Measurements from ENCODE around the gene ANKRD11. TPM values are rescaled to one million over a fixed set of nuclear protein-coding genes. Genes with fewer than 3 reads are reported as not detected.

The ANKRD11 gene
- polyA plus RNA-seq, 10 donors = 51.5 to 76.1 (median 59.4) TPM

- DNase-seq = no peak
Observed at GRCh38 chr16:89287777-89288576, 202.4 kb downstream of the ANKRD11 start.

- DNase-seq = no peak
Observed at GRCh38 chr16:89286096-89286495, 204.3 kb downstream of the ANKRD11 start.

DNA sequence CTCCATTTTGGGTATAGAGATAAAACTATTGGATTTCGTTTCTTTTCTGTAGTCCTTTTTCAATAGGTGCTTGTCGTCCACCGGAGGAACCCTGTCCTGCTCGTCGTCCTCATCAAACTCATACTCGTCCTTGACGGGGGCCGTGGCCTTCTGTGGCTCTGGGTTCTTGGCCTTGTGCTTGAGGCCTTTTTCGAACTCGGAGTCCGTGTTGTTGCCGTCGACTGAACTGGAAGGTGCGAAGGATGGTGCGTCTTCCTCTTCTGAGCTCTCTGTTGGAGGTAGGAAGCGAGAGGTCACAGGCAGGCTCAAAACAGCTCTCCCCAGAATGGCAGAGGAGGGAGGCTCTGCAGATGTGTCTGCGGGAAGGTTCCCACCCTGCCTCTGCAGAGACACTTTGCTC is 205.0 kb downstream of the ANKRD11 start:
- no peak for DNase-seq

GRCh38 chr16:89283449-89283848 is 206.9 kb downstream of the ANKRD11 start:
- DNase-seq = no peak

DNA sequence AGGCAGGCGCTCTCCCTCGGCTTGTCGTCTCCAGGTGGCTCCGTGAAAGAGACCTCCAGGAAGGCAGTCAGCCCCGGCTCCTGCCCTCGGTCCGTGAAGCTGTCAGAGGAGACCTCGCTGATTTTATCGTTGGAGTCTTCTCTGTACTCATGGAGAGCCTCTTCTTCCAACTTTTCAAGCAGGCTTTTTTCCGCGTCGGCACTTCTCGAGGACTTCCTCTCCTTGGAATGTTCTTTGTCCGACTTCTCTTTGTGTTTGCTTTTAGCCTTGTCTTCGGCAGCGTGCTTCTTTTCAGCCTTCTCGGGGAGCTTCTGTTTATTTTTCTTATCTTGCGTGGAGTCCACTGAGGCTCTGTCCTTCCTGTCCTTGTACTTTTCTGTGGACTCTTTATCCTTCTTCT is 207.8 kb downstream of the ANKRD11 start:
- no peak for DNase-seq

- DNase-seq = no peak
Observed at GRCh38 chr16:89281829-89282228, 208.5 kb downstream of the ANKRD11 start.

GRCh38 chr16:89281189-89281577 is 209.2 kb downstream of the ANKRD11 start:
- no peak for DNase-seq

- no peak for DNase-seq
Observed at GRCh38 chr16:89280546-89281188, 209.7 kb downstream of the ANKRD11 start.

DNA sequence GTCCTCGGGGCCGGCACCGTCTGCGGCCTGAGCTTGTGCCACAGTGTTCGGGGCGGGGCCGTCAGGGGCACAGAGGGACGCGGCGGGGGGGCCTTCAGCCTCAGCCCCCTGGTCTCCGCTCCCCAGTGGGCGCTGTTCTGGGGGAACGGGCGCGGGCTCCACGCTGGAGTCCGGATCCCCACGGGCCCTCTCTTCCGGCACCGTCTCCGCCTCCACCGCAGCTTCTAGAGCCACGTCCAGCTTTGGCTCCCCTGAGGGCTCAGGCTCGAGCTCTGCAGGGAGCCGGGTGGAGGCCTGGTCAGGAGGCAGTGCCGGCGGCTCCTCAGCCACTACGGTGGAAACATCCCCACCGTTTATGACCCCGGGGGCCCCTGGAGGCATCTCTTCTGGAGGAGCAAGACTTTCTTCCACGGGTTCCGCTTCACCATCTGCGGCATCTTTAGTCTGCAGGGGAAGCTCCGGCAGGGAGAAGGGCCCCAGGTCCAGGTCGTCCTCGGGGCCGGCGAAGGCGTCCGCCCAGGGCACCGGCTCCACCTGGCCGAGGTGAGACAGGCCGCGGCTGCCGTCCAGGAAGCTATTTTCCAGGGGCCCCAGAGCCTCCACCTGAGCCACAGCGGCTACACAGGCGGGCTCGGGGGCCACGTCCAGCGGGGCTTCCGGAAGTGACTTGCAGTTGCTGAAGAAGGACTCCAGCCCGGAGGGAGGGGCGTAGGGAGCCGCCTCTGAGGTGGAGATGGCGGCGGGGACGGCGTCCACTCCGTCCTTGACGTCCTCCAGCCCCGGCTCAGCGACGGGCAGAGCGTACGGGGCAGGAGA is 210.5 kb downstream of the ANKRD11 start:
- DNase-seq = no peak

GRCh38 chr16:89278441-89279240 is 211.7 kb downstream of the ANKRD11 start:
- DNase-seq = no peak

GRCh38 chr16:89277641-89278341 is 212.6 kb downstream of the ANKRD11 start:
- DNase-seq = no peak

GRCh38 chr16:89277049-89277448 is 213.3 kb downstream of the ANKRD11 start:
- no peak for DNase-seq

- no peak for DNase-seq
Observed at GRCh38 chr16:89275837-89276720, 214.3 kb downstream of the ANKRD11 start.

DNA sequence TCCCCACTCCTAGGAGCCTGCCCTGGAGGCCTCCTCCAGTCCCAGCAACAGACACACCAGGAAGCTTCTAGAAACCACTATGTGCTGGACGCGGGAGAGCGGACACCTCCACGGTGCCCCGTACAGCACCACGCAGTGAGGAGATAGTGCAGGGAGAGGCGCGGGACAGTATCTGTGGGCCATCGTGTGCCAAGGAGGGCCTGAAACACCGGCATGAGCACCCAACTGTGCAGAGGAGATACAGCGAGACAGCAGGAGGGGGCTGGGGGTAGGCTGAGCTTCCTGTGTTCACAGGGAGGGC is 215.1 kb downstream of the ANKRD11 start:
- no peak for DNase-seq

DNA sequence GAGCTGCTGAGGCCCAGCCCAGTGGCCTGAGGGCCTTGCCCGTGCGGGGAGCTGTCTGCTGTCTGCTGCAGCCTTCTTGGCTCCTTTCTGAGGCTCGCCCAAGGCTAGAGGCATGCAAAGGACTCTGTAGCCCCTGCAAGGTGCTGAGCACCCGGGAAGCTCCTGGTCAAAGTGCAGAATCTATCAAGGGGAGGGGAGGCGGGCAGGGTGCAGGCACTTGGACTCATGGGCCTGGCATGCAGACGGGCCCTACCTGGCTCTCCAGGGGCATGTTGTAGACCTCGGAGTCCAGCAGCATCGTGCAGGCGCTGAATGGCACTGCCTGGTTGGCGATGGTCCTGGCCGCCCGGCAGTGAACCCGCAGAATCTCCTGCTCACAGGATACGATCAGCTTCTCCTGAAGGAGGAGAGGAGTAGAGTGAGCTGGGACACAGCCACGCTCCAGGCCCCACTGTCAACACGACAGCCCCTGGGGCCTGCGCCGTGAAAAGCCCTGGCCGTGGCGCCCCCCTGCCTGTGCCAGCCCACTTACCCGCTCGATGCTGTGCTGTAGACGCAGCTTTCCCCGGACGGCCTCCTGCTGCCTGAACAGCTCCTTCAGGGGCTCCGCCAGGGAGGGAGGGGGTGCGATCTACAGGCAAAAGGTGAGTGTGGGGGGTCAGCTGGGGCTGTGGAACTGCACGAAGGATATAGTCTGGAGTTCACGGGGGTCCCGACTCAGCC is 215.6 kb downstream of the ANKRD11 start:
- no peak for DNase-seq

GRCh38 chr16:89273741-89274472 is 216.5 kb downstream of the ANKRD11 start:
- no peak for DNase-seq

GRCh38 chr16:89272631-89273030 is 217.7 kb downstream of the ANKRD11 start:
- DNase-seq = no peak

DNA sequence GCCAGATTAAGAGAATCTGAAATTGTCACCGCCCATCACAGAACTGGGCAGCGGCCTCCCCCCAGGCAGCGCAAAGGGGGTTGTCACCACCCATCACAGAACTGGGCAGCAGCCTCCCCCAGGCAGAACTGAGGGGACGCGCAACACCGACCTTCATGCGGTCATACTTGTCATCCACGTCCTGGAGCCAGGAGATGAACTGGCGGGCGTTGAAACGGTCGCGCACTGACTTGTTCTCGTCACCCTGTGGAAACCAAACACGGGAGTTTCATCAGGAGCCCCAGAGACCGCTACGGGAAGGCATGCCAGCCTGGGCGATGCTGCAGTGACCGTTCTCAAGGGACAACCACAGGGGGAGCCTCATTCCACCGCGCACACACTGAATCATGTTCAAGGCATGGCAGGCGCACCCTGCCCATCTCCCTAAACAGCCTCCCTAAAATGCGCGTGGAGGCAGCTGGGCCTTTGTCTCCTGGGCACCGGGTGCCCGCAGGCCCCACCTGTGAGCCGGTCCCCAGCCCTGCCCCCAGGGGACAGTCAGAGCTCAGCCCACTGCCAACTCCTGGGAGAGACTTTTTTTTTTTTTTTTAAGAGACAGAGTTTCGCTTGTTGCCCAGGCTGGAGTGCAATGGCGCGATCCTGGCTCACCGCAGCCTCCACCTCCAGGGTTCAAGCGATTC is 219.6 kb downstream of the ANKRD11 start:
- no peak for DNase-seq
